Measurements from ENCODE around the gene STXBP2. TPM values are rescaled to one million over a fixed set of nuclear protein-coding genes. Genes with fewer than 3 reads are reported as not detected.

STXBP2 gene
- total RNA-seq, 5 donors from 2014 or later (not counting 1 experiment from before 2014, with no cell fraction given): 185 to 229 (median 228) TPM

- Mint-ChIP-seq H3K27ac (no peak overlapping the region), H3K4me1 (peaks cover 0 to 3% (median 0%) of the 10 kb centered on the region in 3 donors), H3K36me3 (no peaks in the 10 kb centered on the region), H3K9me3 (no peaks in the 10 kb centered on the region), H3K27me3 (peaks cover 0 to 2% of the 10 kb centered on the region in 2 donors), H3K4me3 (no peak overlapping the region)
- peaks cover 0 to 14% of the 10 kb centered on the region in 2 experiments for H3K27me3 ChIP-seq (replicated peaks in 1 of 2; ENCODE audit: control insufficient read depth in 2 of 2, extremely low read depth in 1 of 2, insufficient read depth in 2 of 2, low read length in 1 of 2)
- no peak overlapping the region for H3K27ac ChIP-seq (ENCODE audit: low read length)
- ATAC-seq (replicated peaks in 1 of 4) (no peak), DNase-seq (no peak)
- peaks cover 2 to 5% of the 10 kb centered on the region in 2 experiments for H3K4me1 ChIP-seq (ENCODE audit: control insufficient read depth in 1 of 2, extremely low read depth in 1 of 2, insufficient read depth in 2 of 2, low read length in 2 of 2)
- CTCF ChIA-PET: no interaction called here
- H3K4me3 ChIP-seq (ENCODE audit: control insufficient read depth in 1 of 2, extremely low read depth in 1 of 2, low read length in 1 of 2): no peak overlapping the region
- no peaks in the 10 kb centered on the region for H3K36me3 ChIP-seq (ENCODE audit: control insufficient read depth in 2 of 2, extremely low read depth in 1 of 2, insufficient read depth in 1 of 2, low read length in 1 of 2)
- H3K9me3 ChIP-seq: no peaks in the 10 kb centered on the region
- 86% methylated on average over 34 of the region's 41 CpGs for WGBS (ENCODE audit: insufficient coverage)
- POLR2A ChIA-PET: interaction anchor here in 1 of 2 donors (0.6 kb wide), 1 partner anchor 49 kb away, joined by 3 read pairs; no protein-coding TSS in a partner anchor
Measured at GRCh38 chr19:7611541-7612279, 25.2 kb upstream of the STXBP2 start.

DNA sequence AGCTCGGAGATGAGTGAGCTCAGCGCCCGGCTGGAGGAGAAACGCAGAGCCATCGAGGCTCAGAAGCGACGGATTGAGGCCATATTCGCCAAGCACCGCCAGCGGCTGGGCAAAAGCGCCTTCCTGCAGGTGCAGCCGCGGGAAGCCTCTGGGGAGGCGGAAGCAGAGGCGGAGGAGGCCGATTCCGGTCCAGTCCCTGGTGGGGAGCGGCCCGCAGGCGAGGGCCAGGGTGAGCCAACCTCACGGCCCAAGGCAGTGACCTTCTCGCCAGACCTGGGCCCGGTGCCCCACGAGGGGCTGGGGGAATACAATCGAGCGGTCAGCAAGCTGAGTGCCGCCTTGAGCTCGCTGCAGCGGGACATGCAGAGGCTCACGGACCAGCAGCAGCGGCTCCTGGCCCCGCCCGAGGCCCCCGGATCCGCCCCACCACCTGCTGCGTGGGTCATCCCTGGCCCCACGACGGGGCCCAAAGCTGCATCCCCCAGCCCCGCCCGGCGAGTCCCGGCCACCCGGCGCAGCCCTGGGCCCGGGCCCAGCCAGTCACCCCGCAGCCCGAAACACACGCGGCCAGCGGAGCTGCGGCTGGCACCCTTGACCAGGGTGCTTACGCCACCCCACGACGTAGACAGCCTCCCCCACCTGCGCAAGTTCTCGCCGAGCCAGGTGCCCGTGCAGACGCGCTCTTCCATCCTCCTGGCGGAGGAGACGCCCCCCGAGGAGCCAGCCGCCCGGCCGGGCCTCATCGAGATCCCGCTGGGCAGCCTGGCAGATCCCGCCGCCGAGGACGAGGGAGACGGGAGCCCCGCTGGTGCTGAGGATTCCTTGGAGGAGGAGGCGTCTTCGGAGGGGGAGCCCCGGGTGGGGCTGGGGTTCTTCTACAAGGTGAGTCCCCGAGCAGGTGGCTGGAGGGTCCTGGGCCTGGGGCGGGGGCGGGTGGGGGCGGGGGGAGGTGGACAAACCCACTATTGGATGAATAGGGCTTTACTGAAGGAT is 24.3 kb upstream of the STXBP2 start:
- ChIA-PET POLR2A (interaction anchor here in 1 of 2 donors (0.6 kb wide), 1 partner anchor 49 kb away, joined by 3 read pairs; no protein-coding TSS in a partner anchor), CTCF (no interaction called here)
- Histone ChIP-seq H3K4me1 (ENCODE audit: control insufficient read depth in 1 of 2, extremely low read depth in 1 of 2, insufficient read depth in 2 of 2, low read length in 2 of 2) (no peaks in the 10 kb centered on the region), H3K27ac (ENCODE audit: low read length) (no peak overlapping the region), H3K36me3 (ENCODE audit: control insufficient read depth in 2 of 2, extremely low read depth in 1 of 2, insufficient read depth in 1 of 2, low read length in 1 of 2) (no peaks in the 10 kb centered on the region), H3K27me3 (replicated peaks in 1 of 2; ENCODE audit: control insufficient read depth in 2 of 2, extremely low read depth in 1 of 2, insufficient read depth in 2 of 2, low read length in 1 of 2) (peaks cover 0 to 6% of the 10 kb centered on the region in 2 experiments), H3K9me3 (no peaks in the 10 kb centered on the region), H3K4me3 (ENCODE audit: control insufficient read depth in 1 of 2, extremely low read depth in 1 of 2, low read length in 1 of 2) (no peak overlapping the region)
- DNase-seq: no peak
- ATAC-seq (replicated peaks in 1 of 4): no peak
- H3K9me3 Mint-ChIP-seq: no peaks in the 10 kb centered on the region
- H3K4me3 Mint-ChIP-seq: no peak overlapping the region
- no peak overlapping the region for H3K27ac Mint-ChIP-seq
- peaks cover 6% of the 10 kb centered on the region for H3K36me3 Mint-ChIP-seq
- H3K27me3 Mint-ChIP-seq: no peaks in the 10 kb centered on the region
- H3K4me1 Mint-ChIP-seq: no peaks in the 10 kb centered on the region
- WGBS (ENCODE audit: insufficient coverage): 92% methylated on average over 60 of the region's 81 CpGs

DNA sequence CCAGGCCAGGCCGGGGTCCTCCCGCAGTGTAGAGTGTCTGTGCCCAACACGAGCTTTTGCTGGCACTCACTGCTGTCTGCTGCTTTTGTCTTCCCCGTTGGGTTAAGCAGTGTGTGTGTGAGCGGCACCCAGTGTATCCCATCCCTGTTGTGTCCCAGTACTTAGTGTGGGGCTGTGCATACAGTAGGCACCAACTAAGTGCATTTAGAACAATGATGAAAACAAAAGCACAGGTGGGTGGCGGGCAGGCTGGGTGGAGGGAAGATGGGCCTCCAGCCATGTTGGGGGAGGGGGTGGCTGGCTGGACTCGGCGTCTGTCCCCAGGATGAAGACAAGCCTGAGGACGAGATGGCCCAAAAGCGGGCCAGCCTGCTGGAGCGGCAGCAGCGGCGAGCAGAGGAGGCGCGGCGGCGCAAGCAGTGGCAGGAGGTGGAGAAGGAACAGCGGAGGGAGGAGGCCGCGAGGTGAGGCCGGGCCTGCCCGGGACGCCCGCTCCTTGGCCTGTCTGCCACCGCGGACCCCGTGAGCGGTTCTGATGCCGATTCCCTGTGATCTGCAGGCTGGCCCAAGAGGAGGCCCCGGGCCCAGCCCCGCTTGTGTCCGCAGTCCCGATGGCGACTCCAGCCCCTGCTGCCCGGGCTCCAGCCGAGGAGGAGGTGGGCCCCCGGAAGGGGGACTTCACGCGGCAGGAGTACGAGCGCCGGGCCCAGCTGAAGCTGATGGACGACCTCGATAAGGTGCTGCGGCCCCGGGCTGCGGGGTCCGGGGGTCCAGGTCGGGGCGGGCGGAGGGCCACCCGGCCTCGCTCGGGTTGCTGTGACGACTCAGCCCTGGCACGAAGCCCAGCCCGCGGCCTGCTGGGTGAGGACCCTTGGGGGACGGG is 21.8 kb upstream of the STXBP2 start:
- CTCF ChIA-PET: interaction anchor here in 1 of 2 donors (0.7 kb wide), 1 partner anchor 19 kb away, joined by 6 read pairs; no protein-coding TSS in a partner anchor
- H3K27me3 Mint-ChIP-seq: no peaks in the 10 kb centered on the region

GRCh38 chr19:7617172-7617571 is 19.7 kb upstream of the STXBP2 start:
- POLR2A ChIA-PET: no interaction called here
- Histone ChIP-seq H3K27me3 (replicated peaks in 1 of 2; ENCODE audit: control insufficient read depth in 2 of 2, extremely low read depth in 1 of 2, insufficient read depth in 2 of 2, low read length in 1 of 2) (no peaks in the 10 kb centered on the region), H3K9me3 (no peaks in the 10 kb centered on the region), H3K4me1 (ENCODE audit: control insufficient read depth in 1 of 2, extremely low read depth in 1 of 2, insufficient read depth in 2 of 2, low read length in 2 of 2) (no peaks in the 10 kb centered on the region), H3K27ac (ENCODE audit: low read length) (no peak overlapping the region), H3K36me3 (ENCODE audit: control insufficient read depth in 2 of 2, extremely low read depth in 1 of 2, insufficient read depth in 1 of 2, low read length in 1 of 2) (peaks cover 8 to 33% of the 10 kb centered on the region in 2 donors), H3K4me3 (ENCODE audit: control insufficient read depth in 1 of 2, extremely low read depth in 1 of 2, low read length in 1 of 2) (no peak overlapping the region)
- peaks cover 33% of the 10 kb centered on the region for H3K36me3 Mint-ChIP-seq
- H3K27me3 Mint-ChIP-seq: no peaks in the 10 kb centered on the region
- DNase-seq: no peak
- H3K4me1 Mint-ChIP-seq: peaks cover 0 to 8% (median 0%) of the 10 kb centered on the region in 3 donors
- 98% methylated on average over 8 of the region's 12 CpGs for WGBS (ENCODE audit: insufficient coverage)
- peaks cover 0 to 5% (median 0%) of the 10 kb centered on the region in 3 donors for H3K9me3 Mint-ChIP-seq
- no peak for ATAC-seq (replicated peaks in 1 of 4)
- no peak overlapping the region for H3K4me3 Mint-ChIP-seq
- H3K27ac Mint-ChIP-seq: no peak overlapping the region
- CTCF ChIA-PET: interaction anchor here (0.5 to 0.6 kb wide), 2 partner anchors 12 to 36 kb away, joined by 3 to 4 read pairs; partner anchors contain the start of genes PET100 (in 1 of the 2) and XAB2 (in 1 of the 2)

More for the DNA sequence above, 21.8 kb upstream of the STXBP2 start:
- POLR2A ChIA-PET: no interaction called here
- ATAC-seq (replicated peaks in 1 of 4): no peak
- Histone ChIP-seq H3K9me3 (no peaks in the 10 kb centered on the region), H3K27ac (ENCODE audit: low read length) (no peak overlapping the region), H3K4me1 (ENCODE audit: control insufficient read depth in 1 of 2, extremely low read depth in 1 of 2, insufficient read depth in 2 of 2, low read length in 2 of 2) (no peaks in the 10 kb centered on the region), H3K27me3 (replicated peaks in 1 of 2; ENCODE audit: control insufficient read depth in 2 of 2, extremely low read depth in 1 of 2, insufficient read depth in 2 of 2, low read length in 1 of 2) (no peaks in the 10 kb centered on the region), H3K4me3 (ENCODE audit: control insufficient read depth in 1 of 2, extremely low read depth in 1 of 2, low read length in 1 of 2) (no peak overlapping the region), H3K36me3 (ENCODE audit: control insufficient read depth in 2 of 2, extremely low read depth in 1 of 2, insufficient read depth in 1 of 2, low read length in 1 of 2) (peaks cover 5 to 14% of the 10 kb centered on the region in 2 donors)
- no peak for DNase-seq
- Mint-ChIP-seq H3K36me3 (peaks cover 21% of the 10 kb centered on the region), H3K4me3 (no peak overlapping the region), H3K27ac (no peak overlapping the region), H3K4me1 (peaks cover 0 to 8% (median 0%) of the 10 kb centered on the region in 3 donors), H3K9me3 (peaks cover 0 to 5% (median 0%) of the 10 kb centered on the region in 3 donors)
- WGBS (ENCODE audit: insufficient coverage): 93% methylated on average over 49 of the region's 59 CpGs

DNA sequence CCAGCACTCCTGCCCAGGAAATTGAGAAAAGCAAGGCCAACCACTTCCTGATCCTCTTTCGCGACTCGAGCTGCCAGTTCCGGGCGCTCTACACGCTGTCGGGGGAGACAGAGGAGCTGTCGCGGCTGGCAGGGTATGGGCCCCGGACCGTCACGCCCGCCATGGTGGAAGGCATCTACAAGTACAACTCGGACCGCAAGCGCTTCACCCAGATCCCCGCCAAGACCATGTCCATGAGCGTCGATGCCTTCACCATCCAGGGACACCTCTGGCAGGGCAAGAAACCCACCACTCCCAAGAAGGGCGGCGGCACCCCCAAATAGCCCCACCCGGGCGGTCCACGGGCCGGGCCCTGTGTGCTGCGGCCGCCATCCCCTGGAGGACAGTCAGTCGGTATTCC is 19.2 kb upstream of the STXBP2 start:
- Mint-ChIP-seq H3K9me3 (peaks cover 0 to 5% (median 0%) of the 10 kb centered on the region in 3 donors), H3K36me3 (peaks cover 36% of the 10 kb centered on the region), H3K27me3 (no peaks in the 10 kb centered on the region), H3K27ac (no peak overlapping the region), H3K4me3 (no peak overlapping the region), H3K4me1 (peaks cover 0 to 8% (median 0%) of the 10 kb centered on the region in 3 donors)
- Histone ChIP-seq H3K4me3 (ENCODE audit: control insufficient read depth in 1 of 2, extremely low read depth in 1 of 2, low read length in 1 of 2) (no peak overlapping the region), H3K27me3 (replicated peaks in 1 of 2; ENCODE audit: control insufficient read depth in 2 of 2, extremely low read depth in 1 of 2, insufficient read depth in 2 of 2, low read length in 1 of 2) (no peaks in the 10 kb centered on the region), H3K9me3 (no peaks in the 10 kb centered on the region), H3K4me1 (ENCODE audit: control insufficient read depth in 1 of 2, extremely low read depth in 1 of 2, insufficient read depth in 2 of 2, low read length in 2 of 2) (no peaks in the 10 kb centered on the region), H3K27ac (ENCODE audit: low read length) (no peak overlapping the region), H3K36me3 (ENCODE audit: control insufficient read depth in 2 of 2, extremely low read depth in 1 of 2, insufficient read depth in 1 of 2, low read length in 1 of 2) (peaks cover 8 to 39% of the 10 kb centered on the region in 2 donors)
- ATAC-seq (replicated peaks in 1 of 4) (no peak), DNase-seq (no peak)
- 94% methylated on average over 19 of the region's 28 CpGs for WGBS (ENCODE audit: insufficient coverage)
- CTCF ChIA-PET: interaction anchor here in 1 of 2 donors (0.5 kb wide), 1 partner anchor 36 kb away, joined by 3 read pairs; no protein-coding TSS in a partner anchor
- POLR2A ChIA-PET: no interaction called here

Measured in T-cell (primary cell).